Uterus (tissue), 2 donors: Measurements from ENCODE around the gene SHC4.

Source experiments
- POLR2A ChIP-seq, 2 donors: fragments of 450-650 bp; IDR thresholded peaks; one replicate each; pipeline ENCODE4 v1.6.1; 2016; ENCODE audit warnings: antibody characterized with exemption in 2 of 2, mild to moderate bottlenecking in 1 of 2, moderate library complexity in 1 of 2
- TF ChIP-seq, protein P1 (sequence below), 4 experiments: fragments of 200-600 bp in 2 of 4; fragments of 450-650 bp in 2 of 4; sonication (generic) in 2 of 4; IDR thresholded peaks; one replicate each; pipeline ENCODE4 v1.5.1; 2016 to 2019; ENCODE audit warnings: antibody characterized with exemption in 4 of 4, mild to moderate bottlenecking in 2 of 4, moderate library complexity in 1 of 4

DNA sequence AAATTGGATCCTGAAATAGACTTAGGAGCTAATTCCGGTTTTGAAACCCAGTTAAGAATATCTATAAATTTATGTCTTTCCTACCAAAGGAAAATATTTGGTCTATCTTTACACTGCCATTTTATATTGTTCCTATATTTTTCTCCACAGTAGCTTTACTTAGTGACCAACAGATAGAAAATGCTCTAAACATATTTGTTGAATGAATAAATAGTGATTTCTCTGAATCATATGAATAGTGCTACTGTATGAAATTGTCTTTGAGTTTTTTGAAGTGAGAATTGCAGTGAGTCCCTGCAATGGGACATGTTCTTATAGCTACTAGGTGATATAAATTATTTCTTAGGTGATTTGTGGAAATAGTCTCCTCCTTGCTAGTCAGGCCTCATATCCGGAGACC is 104.3 kb downstream of the SHC4 start:
- TF ChIP-seq, protein P1, sequence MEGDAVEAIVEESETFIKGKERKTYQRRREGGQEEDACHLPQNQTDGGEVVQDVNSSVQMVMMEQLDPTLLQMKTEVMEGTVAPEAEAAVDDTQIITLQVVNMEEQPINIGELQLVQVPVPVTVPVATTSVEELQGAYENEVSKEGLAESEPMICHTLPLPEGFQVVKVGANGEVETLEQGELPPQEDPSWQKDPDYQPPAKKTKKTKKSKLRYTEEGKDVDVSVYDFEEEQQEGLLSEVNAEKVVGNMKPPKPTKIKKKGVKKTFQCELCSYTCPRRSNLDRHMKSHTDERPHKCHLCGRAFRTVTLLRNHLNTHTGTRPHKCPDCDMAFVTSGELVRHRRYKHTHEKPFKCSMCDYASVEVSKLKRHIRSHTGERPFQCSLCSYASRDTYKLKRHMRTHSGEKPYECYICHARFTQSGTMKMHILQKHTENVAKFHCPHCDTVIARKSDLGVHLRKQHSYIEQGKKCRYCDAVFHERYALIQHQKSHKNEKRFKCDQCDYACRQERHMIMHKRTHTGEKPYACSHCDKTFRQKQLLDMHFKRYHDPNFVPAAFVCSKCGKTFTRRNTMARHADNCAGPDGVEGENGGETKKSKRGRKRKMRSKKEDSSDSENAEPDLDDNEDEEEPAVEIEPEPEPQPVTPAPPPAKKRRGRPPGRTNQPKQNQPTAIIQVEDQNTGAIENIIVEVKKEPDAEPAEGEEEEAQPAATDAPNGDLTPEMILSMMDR (IDR thresholded peaks at IDR 0.05), result no peak
- no peak for TF ChIP-seq POLR2A (IDR thresholded peaks at IDR 0.05)
